Inflammatory macrophage treated with lipopolysaccharide for 1 hour (primary cell): Measurements from ENCODE around the gene ZNF330.
A peak's percentile ranks its signal among the peaks of the same experiment; 100 is the strongest.
"Not testable (repeated sequence)": the region's sequence is repeated elsewhere in the genome, so short reads cannot be mapped to it uniquely, and the experiment has no call there.

Experiments used
- DNase-seq, 2 donors: peaks; one replicate each; pipeline ENCODE4 v3.0.0-alpha.2; 2020 to 2022

ZNF330 gene

GRCh38 chr4:141220691-141221659 lies at the start of gene ZNF330:
TSS of gene ZNF330 (plus strand) at chr4:141220895. CDS start at chr4:141222372, 1,477 bp downstream.
- peak; percentile 79 to 96 for DNase-seq

- no peak for DNase-seq
These were observed 46.2 kb upstream of the ZNF330 start for GRCh38 chr4:141174457-141174856.

- DNase-seq: no peak
These were observed 43.5 kb upstream of the ZNF330 start for GRCh38 chr4:141177171-141177570.

GRCh38 chr4:141179474-141180373 lies 41.0 kb upstream of the ZNF330 start:
- no peak for DNase-seq

GRCh38 chr4:141180991-141181761 lies 39.5 kb upstream of the ZNF330 start:
- no peak for DNase-seq

- DNase-seq: not testable (repeated sequence)
These were observed 37.2 kb upstream of the ZNF330 start for GRCh38 chr4:141183491-141183890.

- DNase-seq: no peak
These were observed 28.1 kb upstream of the ZNF330 start for GRCh38 chr4:141192564-141192963.

GRCh38 chr4:141193516-141194034 lies 27.1 kb upstream of the ZNF330 start:
- DNase-seq: no peak

- no peak for DNase-seq
These were observed 25.5 kb upstream of the ZNF330 start for GRCh38 chr4:141195095-141195707.

- no peak for DNase-seq
These were observed 24.3 kb upstream of the ZNF330 start for GRCh38 chr4:141196227-141196933.

- DNase-seq: peak in 1 of 2 donors; percentile 6
These were observed 12.7 kb upstream of the ZNF330 start for GRCh38 chr4:141207961-141208360.

- no peak for DNase-seq
These were observed 10.5 kb upstream of the ZNF330 start for GRCh38 chr4:141210168-141210567.

- DNase-seq: no peak
These were observed 7.1 kb upstream of the ZNF330 start for GRCh38 chr4:141213550-141213991.

GRCh38 chr4:141215030-141215429 lies 5.7 kb upstream of the ZNF330 start:
- no peak for DNase-seq

GRCh38 chr4:141216002-141216761 lies 4.5 kb upstream of the ZNF330 start:
- DNase-seq: no peak

- no peak for DNase-seq
These were observed 424 bp upstream of the ZNF330 start for GRCh38 chr4:141220271-141220670.

GRCh38 chr4:141223418-141223817 lies 2.7 kb downstream of the ZNF330 start:
- no peak for DNase-seq

GRCh38 chr4:141227280-141227679 lies 6.6 kb downstream of the ZNF330 start:
- not testable (repeated sequence) for DNase-seq

- DNase-seq: no peak
These were observed 8.9 kb downstream of the ZNF330 start for GRCh38 chr4:141229408-141230101.

GRCh38 chr4:141233673-141234072 lies 13.0 kb downstream of the ZNF330 start:
- DNase-seq: no peak
